WTC11 (cell line): Measurements from ENCODE around the gene GIMAP4. TPM values are rescaled to one million over a fixed set of nuclear protein-coding genes. Genes with fewer than 3 reads are reported as not detected.

Source experiments
- ATAC-seq: fragments of 200-7000 bp; cut with Tn5 transposase; 2 replicates; pipeline ENCODE4 v1.10.0; 2021; ENCODE audit warnings: mild to moderate bottlenecking, moderate library complexity
- CTCF ChIA-PET: fragments of 300-600 bp; sonication (Branson Sonifier 250); formaldehyde crosslinking; loops from one replicate; lab custom pipeline; 2021; ENCODE audit warnings: antibody characterized with exemption; lab: Charles Lee
- POLR2A ChIA-PET: fragments of 350-600 bp; sonication (Branson Sonifier 250); formaldehyde crosslinking; loops from one replicate; lab custom pipeline; 2021; ENCODE audit warnings: antibody characterized with exemption; lab: Charles Lee
- DNase-seq: peaks from one replicate; pipeline ENCODE4 v3.0.0; 2021; ENCODE audit warnings: low spot score
- H3K27ac Mint-ChIP-seq: 2 replicates; pipeline ENCODE4 v1.8.0; 2021; ENCODE audit warnings: mixed read lengths
- H3K27me3 Mint-ChIP-seq: 2 replicates; pipeline ENCODE4 v1.8.0; 2021; ENCODE audit warnings: low read depth, mild to moderate bottlenecking, moderate library complexity, mixed read lengths
- H3K36me3 Mint-ChIP-seq: 2 replicates; pipeline ENCODE4 v1.8.0; 2021; ENCODE audit warnings: mixed read lengths
- H3K4me1 Mint-ChIP-seq: 2 replicates; pipeline ENCODE4 v1.8.0; 2022; ENCODE audit warnings: mixed read lengths
- H3K4me3 Mint-ChIP-seq: 2 replicates; pipeline ENCODE4 v1.8.0; 2021; ENCODE audit warnings: mild to moderate bottlenecking, moderate library complexity, mixed read lengths
- H3K9me3 Mint-ChIP-seq: 2 replicates; pipeline ENCODE4 v1.8.0; 2021; ENCODE audit warnings: mixed read lengths
- ARID4B ChIP-seq: sonication (generic); formaldehyde crosslinking; IDR thresholded peaks from 2 replicates; pipeline ENCODE4 v1.8.0; 2023; ENCODE audit warnings: missing genetic modification reagents, mild to moderate bottlenecking, borderline replicate concordance
- ATF1 ChIP-seq: sonication (generic); formaldehyde crosslinking; IDR thresholded peaks from 2 replicates; pipeline ENCODE4 v1.8.1; 2023; ENCODE audit warnings: mild to moderate bottlenecking, moderate library complexity, missing genetic modification reagents
- ESRRA ChIP-seq: sonication (generic); formaldehyde crosslinking; IDR thresholded peaks from 2 replicates; pipeline ENCODE4 v1.8.1; 2022; ENCODE audit warnings: mild to moderate bottlenecking, missing genetic modification reagents, borderline replicate concordance
- HMGA2 ChIP-seq: fragments of 250-450 bp; sonication (Bioruptor Pico); IDR thresholded peaks from 2 replicates; pipeline ENCODE4 v1.4.0; 2021; ENCODE audit warnings: mild to moderate bottlenecking, moderate library complexity
- HMGXB4 ChIP-seq: sonication (generic); formaldehyde crosslinking; IDR thresholded peaks from 2 replicates; pipeline ENCODE4 v1.8.1; 2023; ENCODE audit warnings: mild to moderate bottlenecking, moderate library complexity, missing genetic modification reagents
- OVOL2 ChIP-seq: fragments of 250-450 bp; sonication (Bioruptor Pico); IDR thresholded peaks from 2 replicates; pipeline ENCODE4 v1.9.0; 2021; ENCODE audit warnings: mild to moderate bottlenecking, borderline replicate concordance
- PREB ChIP-seq: sonication (generic); formaldehyde crosslinking; IDR thresholded peaks from 2 replicates; pipeline ENCODE4 v1.8.1; 2022; ENCODE audit warnings: mild to moderate bottlenecking, missing genetic modification reagents, moderate library complexity, borderline replicate concordance
- USF2 ChIP-seq: sonication (generic); formaldehyde crosslinking; IDR thresholded peaks from 2 replicates; pipeline ENCODE4 v1.8.1; 2023; ENCODE audit warnings: mild to moderate bottlenecking, missing genetic modification reagents, moderate library complexity
- ZBTB43 ChIP-seq: sonication (generic); formaldehyde crosslinking; IDR thresholded peaks from 2 replicates; pipeline ENCODE4 v1.8.1; 2023; ENCODE audit warnings: mild to moderate bottlenecking, missing genetic modification reagents
- ZMAT4 ChIP-seq: fragments of 250-450 bp; sonication (Bioruptor Pico); IDR thresholded peaks from 2 replicates; pipeline ENCODE4 v1.9.0; 2021; ENCODE audit warnings: mild to moderate bottlenecking
- ZNF121 ChIP-seq: sonication (generic); formaldehyde crosslinking; IDR thresholded peaks from 2 replicates; pipeline ENCODE4 v1.8.0; 2023; ENCODE audit warnings: missing genetic modification reagents
- ZNF138 ChIP-seq: sonication (generic); formaldehyde crosslinking; conservative IDR thresholded peaks from 2 replicates; pipeline ENCODE4 v1.8.1; 2022; ENCODE audit warnings: mild to moderate bottlenecking, moderate library complexity, missing genetic modification reagents
- ZNF219 ChIP-seq: sonication (generic); formaldehyde crosslinking; IDR thresholded peaks from 2 replicates; pipeline ENCODE4 v1.8.0; 2023; ENCODE audit warnings: missing genetic modification reagents, mild to moderate bottlenecking, borderline replicate concordance
- ZNF232 ChIP-seq: sonication (generic); formaldehyde crosslinking; IDR thresholded peaks from 2 replicates; pipeline ENCODE4 v1.8.0; 2022; ENCODE audit warnings: mild to moderate bottlenecking, missing genetic modification reagents
- ZNF281 ChIP-seq: sonication (generic); formaldehyde crosslinking; IDR thresholded peaks from 2 replicates; pipeline ENCODE4 v1.8.0; 2023; ENCODE audit warnings: mild to moderate bottlenecking, missing genetic modification reagents
- ZNF317 ChIP-seq: sonication (generic); formaldehyde crosslinking; IDR thresholded peaks from 2 replicates; pipeline ENCODE4 v1.8.1; 2023; ENCODE audit warnings: low read depth, mild to moderate bottlenecking, moderate library complexity, missing genetic modification reagents, borderline replicate concordance
- ZNF416 ChIP-seq: fragments of 250-450 bp; sonication (Bioruptor Pico); IDR thresholded peaks from 2 replicates; pipeline ENCODE4 v1.9.0; 2021; ENCODE audit warnings: mild to moderate bottlenecking, inconsistent platforms
- ZNF423 ChIP-seq: fragments of 250-450 bp; sonication (Bioruptor Pico); IDR thresholded peaks from 2 replicates; pipeline ENCODE4 v2.1.2; 2022; ENCODE audit warnings: mild to moderate bottlenecking, moderate library complexity
- ZNF512 ChIP-seq: sonication (generic); formaldehyde crosslinking; IDR thresholded peaks from 2 replicates; pipeline ENCODE4 v1.8.1; 2022; ENCODE audit warnings: missing genetic modification reagents, borderline replicate concordance
- total RNA-seq: library from RNA; stranded (reverse); gene quantifications from 3 replicates; pipeline ENCODE4 v1.2.3, GENCODE V29; 2021

GIMAP4 gene
- total RNA-seq, 1 experiment from 2014 or later = 0.28 TPM

- peaks cover 25% of the 10 kb centered on the region for H3K9me3 Mint-ChIP-seq
- H3K4me3 Mint-ChIP-seq = no peak overlapping the region
- ATAC-seq = no peak
- no peak for DNase-seq
- H3K27ac Mint-ChIP-seq = no peak overlapping the region
- no peaks in the 10 kb centered on the region for H3K4me1 Mint-ChIP-seq
- no peaks in the 10 kb centered on the region for H3K36me3 Mint-ChIP-seq
- ChIA-PET POLR2A (no interaction called here), CTCF (no interaction called here)
- TF ChIP-seq ZNF416 (CRISPR knock-in tag) (no peak), ZNF138 (CRISPR knock-in tag) (no peak), ATF1 (no peak), ESRRA (no peak), ZBTB43 (CRISPR knock-in tag) (no peak), OVOL2 (CRISPR knock-in tag) (no peak), ZMAT4 (CRISPR knock-in tag) (no peak), ZNF121 (CRISPR knock-in tag) (no peak), HMGXB4 (CRISPR knock-in tag) (no peak), ARID4B (CRISPR knock-in tag) (no peak), ZNF232 (CRISPR knock-in tag) (no peak), USF2 (no peak), ZNF281 (CRISPR knock-in tag) (no peak), ZNF423 (no peak), ZNF317 (CRISPR knock-in tag) (no peak), HMGA2 (CRISPR knock-in tag) (no peak), PREB (CRISPR knock-in tag) (no peak), ZNF219 (CRISPR knock-in tag) (no peak), ZNF512 (no peak)
- peaks cover 56% of the 10 kb centered on the region for H3K27me3 Mint-ChIP-seq
Measured at GRCh38 chr7:150587551-150587950, 20.4 kb downstream of the GIMAP4 start.
